ENCODE data around the gene SHBG.
"Not testable (repeated sequence)": the region's sequence is repeated elsewhere in the genome, so short reads cannot be mapped to it uniquely, and the experiment has no call there.

The SHBG gene

GRCh38 chr17:7634384-7634783 is 4.4 kb downstream of the SHBG start:
- peak; percentile 23 for DNase-seq (ENCODE audit: low read depth)
- TF ChIP-seq CTCF (IDR thresholded peaks at IDR 0.05; ENCODE audit: insufficient read depth, low read depth, low read length, missing control alignments): peak; percentile 38
- H3K4me3 ChIP-seq (ENCODE audit: low read length): no peak overlapping the region

- TF ChIP-seq CTCF (IDR thresholded peaks at IDR 0.05; ENCODE audit: insufficient read depth, low read depth, low read length, missing control alignments): no peak
- DNase-seq (ENCODE audit: low read depth): no peak
- H3K4me3 ChIP-seq (ENCODE audit: low read length): no peak overlapping the region
Observed at GRCh38 chr17:7636163-7636562, 6.2 kb downstream of the SHBG start.

GRCh38 chr17:7640783-7641182 is 10.8 kb downstream of the SHBG start:
- H3K4me3 ChIP-seq (ENCODE audit: low read length): no peak overlapping the region
- DNase-seq (ENCODE audit: low read depth): no peak
- no peak for TF ChIP-seq CTCF (IDR thresholded peaks at IDR 0.05; ENCODE audit: insufficient read depth, low read depth, low read length, missing control alignments)

- not testable (repeated sequence) for DNase-seq (ENCODE audit: low read depth)
Observed at GRCh38 chr17:7641635-7642034, 11.7 kb downstream of the SHBG start.

GRCh38 chr17:7644775-7645174 is 14.8 kb downstream of the SHBG start:
- no peak overlapping the region for H3K4me3 ChIP-seq (ENCODE audit: low read length)
- no peak for DNase-seq (ENCODE audit: low read depth)
- no peak for TF ChIP-seq CTCF (IDR thresholded peaks at IDR 0.05; ENCODE audit: insufficient read depth, low read depth, low read length, missing control alignments)

More at GRCh38 chr17:7641635-7642034, 11.7 kb downstream of the SHBG start:
- not testable (repeated sequence) for H3K4me3 ChIP-seq (ENCODE audit: low read length)

- DNase-seq (ENCODE audit: low read depth): no peak
- H3K4me3 ChIP-seq (ENCODE audit: low read length): no peak overlapping the region
- no peak for TF ChIP-seq CTCF (IDR thresholded peaks at IDR 0.05; ENCODE audit: insufficient read depth, low read depth, low read length, missing control alignments)
Observed at GRCh38 chr17:7646457-7646856, 16.5 kb downstream of the SHBG start.

- TF ChIP-seq CTCF (IDR thresholded peaks at IDR 0.05; ENCODE audit: insufficient read depth, low read depth, low read length, missing control alignments): no peak
- no peak for DNase-seq (ENCODE audit: low read depth)
- H3K4me3 ChIP-seq (ENCODE audit: low read length): no peak overlapping the region
Observed at GRCh38 chr17:7647018-7647417, 17.1 kb downstream of the SHBG start.

Measured in epithelial cell of esophagus (primary cell).